IMR-90 (cell line): ENCODE data around the gene RASSF4. TPM values are rescaled to one million over a fixed set of nuclear protein-coding genes. Genes with fewer than 3 reads are reported as not detected.
A peak's percentile ranks its signal among the peaks of the same experiment; 100 is the strongest.

Experiments used
- ATAC-seq: fragments of 200-7000 bp; cut with Tn5 transposase; 2 replicates; pipeline ENCODE4 v1.9.1; 2020; ENCODE audit warnings: low read depth, mild to moderate bottlenecking, moderate library complexity
- BruUV-seq: library from RNA; stranded (reverse); fragments of 400-500 nt; replicated peaks from 2 replicates; lab custom pipeline; 2021; lab: Mats Ljungman, UMichigan
- CTCF ChIA-PET: fragments of 300-600 bp; formaldehyde crosslinking; extraction: SDS; loops from one replicate; lab custom pipeline; 2021; ENCODE audit warnings: antibody characterized with exemption; lab: Yijun Ruan, JAX
- POLR2A ChIA-PET: fragments of 300-600 bp; sonication (Branson Sonifier 250); formaldehyde crosslinking; loops from one replicate; lab custom pipeline; 2022; ENCODE audit warnings: antibody characterized with exemption; ENCODE audit not compliant: unreplicated experiment; lab: Charles Lee
- DNase-seq: peaks from one replicate; pipeline ENCODE4 v3.0.0; 2013
- H2AFZ ChIP-seq: replicated peaks from 2 replicates; pipeline ENCODE3; 2013; ENCODE audit warnings: low read length, mild to moderate bottlenecking; ENCODE audit not compliant: poor library complexity
- H2AK5ac ChIP-seq: 2 replicates; pipeline ENCODE4 v1.6.1; 2013; ENCODE audit warnings: low read depth, low read length, inconsistent platforms
- H2AK9ac ChIP-seq: replicated peaks from 2 replicates; pipeline ENCODE3; 2013; ENCODE audit warnings: mild to moderate bottlenecking, low read depth, low read length, moderate library complexity; ENCODE audit not compliant: poor library complexity
- H2BK120ac ChIP-seq: 2 replicates; pipeline ENCODE4 v1.6.1; 2013; ENCODE audit warnings: low read depth, low read length, inconsistent platforms
- H2BK15ac ChIP-seq: 3 replicates; pipeline ENCODE4 v1.6.1; 2013; ENCODE audit warnings: low read depth, low read length, inconsistent platforms
- H2BK20ac ChIP-seq: 2 replicates; pipeline ENCODE4 v1.6.1; 2013; ENCODE audit warnings: low read depth, mild to moderate bottlenecking, inconsistent platforms, low read length, moderate library complexity
- H2BK5ac ChIP-seq: 2 replicates; pipeline ENCODE4 v1.6.1; 2013; ENCODE audit warnings: mild to moderate bottlenecking, low read depth, low read length, inconsistent platforms; ENCODE audit not compliant: poor library complexity, severe bottlenecking
- H3K14ac ChIP-seq: replicated peaks from 2 replicates; pipeline ENCODE4 v1.6.1; 2013; ENCODE audit warnings: low read depth, low read length, inconsistent platforms
- H3K18ac ChIP-seq: 2 replicates; pipeline ENCODE4 v1.6.1; 2013; ENCODE audit warnings: low read depth, low read length, control low read depth
- H3K23ac ChIP-seq: 2 replicates; pipeline ENCODE4 v1.6.1; 2013; ENCODE audit warnings: low read depth, low read length, inconsistent platforms
- H3K27ac ChIP-seq: 2 replicates; pipeline ENCODE4 v1.5.1; 2013; ENCODE audit warnings: mild to moderate bottlenecking, control low read depth, low read length; ENCODE audit not compliant: insufficient read depth
- H3K27me3 ChIP-seq: 2 replicates; pipeline ENCODE4 v1.6.1; 2013; ENCODE audit warnings: low read length; ENCODE audit not compliant: control insufficient read depth, insufficient read depth
- H3K36me3 ChIP-seq: 2 replicates; pipeline ENCODE4 v1.6.1; 2013; ENCODE audit warnings: low read length, mixed read lengths; ENCODE audit not compliant: control insufficient read depth, insufficient read depth
- H3K4ac ChIP-seq: 2 replicates; pipeline ENCODE4 v1.6.1; 2013; ENCODE audit warnings: low read depth, low read length, inconsistent platforms
- H3K4me1 ChIP-seq: 2 replicates; pipeline ENCODE4 v1.6.1; 2013; ENCODE audit warnings: low read length, mixed read lengths; ENCODE audit not compliant: control insufficient read depth, insufficient read depth
- H3K4me2 ChIP-seq: 2 replicates; pipeline ENCODE4 v1.6.1; 2013; ENCODE audit warnings: low read depth, mild to moderate bottlenecking, control low read depth, low read length, moderate library complexity
- H3K4me3 ChIP-seq: 2 replicates; pipeline ENCODE4 v1.5.1; 2013; ENCODE audit warnings: low read depth, mild to moderate bottlenecking, control low read depth, low read length, moderate library complexity; ENCODE audit not compliant: insufficient read depth
- H3K56ac ChIP-seq: 2 replicates; pipeline ENCODE4 v1.6.1; 2013; ENCODE audit warnings: low read length, inconsistent platforms; ENCODE audit not compliant: insufficient read depth; ENCODE audit errors: extremely low read depth
- H3K79me1 ChIP-seq, 2 experiments: 2 replicates each; pipeline ENCODE4 v1.6.1; 2013; ENCODE audit warnings: low read length in 2 of 2, inconsistent platforms in 1 of 2, low read depth in 1 of 2
- H3K9ac ChIP-seq: 2 replicates; pipeline ENCODE4 v1.6.1; 2013; ENCODE audit warnings: low read depth, low read length, control low read depth
- H3K9me1 ChIP-seq: 2 replicates; pipeline ENCODE4 v1.6.1; 2013; ENCODE audit warnings: low read length, inconsistent platforms; ENCODE audit not compliant: insufficient read depth
- H3K9me3 ChIP-seq: 2 replicates; pipeline ENCODE4 v1.6.1; 2013; ENCODE audit warnings: low read length; ENCODE audit not compliant: control insufficient read depth, insufficient read depth
- H4K20me1 ChIP-seq: 2 replicates; pipeline ENCODE4 v1.6.1; 2013; ENCODE audit warnings: low read length, inconsistent platforms; ENCODE audit not compliant: insufficient read depth
- H4K5ac ChIP-seq: 2 replicates; pipeline ENCODE4 v1.6.1; 2013; ENCODE audit warnings: mild to moderate bottlenecking, low read depth, low read length, control low read depth
- H4K8ac ChIP-seq, 2 experiments: 2 replicates each; pipeline ENCODE4 v1.6.1; 2013; ENCODE audit warnings: low read depth in 2 of 2, low read length in 2 of 2, control low read depth in 1 of 2, inconsistent platforms in 1 of 2
- H4K91ac ChIP-seq: 2 replicates; pipeline ENCODE4 v1.6.1; 2013; ENCODE audit warnings: low read depth, low read length, inconsistent platforms; ENCODE audit not compliant: insufficient read depth
- BHLHE40 ChIP-seq: fragments of 150-350 bp; IDR thresholded peaks from 2 replicates; pipeline ENCODE4 v1.6.1; 2016; ENCODE audit warnings: mild to moderate bottlenecking, low read depth, low read length
- CEBPB ChIP-seq: IDR thresholded peaks from 2 replicates; pipeline ENCODE4 v1.6.1; 2012; ENCODE audit warnings: low read depth, low read length, improper control_type of control experiment
- CHD1 ChIP-seq: IDR thresholded peaks from 2 replicates; pipeline ENCODE4 v1.6.1; 2012; ENCODE audit warnings: low read depth, low read length, improper control_type of control experiment
- CTCF ChIP-seq: conservative IDR thresholded peaks from 2 replicates; pipeline ENCODE4 v1.5.1; 2012; ENCODE audit warnings: mild to moderate bottlenecking, low read depth, low read length, improper control_type of control experiment
- FOS ChIP-seq: fragments of 150-350 bp; IDR thresholded peaks from 2 replicates; pipeline ENCODE4 v1.6.1; 2016; ENCODE audit warnings: low read depth, low read length
- MAFK ChIP-seq: IDR thresholded peaks from 2 replicates; pipeline ENCODE4 v1.6.1; 2012; ENCODE audit warnings: low read depth, low read length, improper control_type of control experiment
- MAZ ChIP-seq: IDR thresholded peaks from 2 replicates; pipeline ENCODE4 v1.6.1; 2012; ENCODE audit warnings: low read depth, mild to moderate bottlenecking, low read length, improper control_type of control experiment, moderate library complexity, borderline replicate concordance
- MXI1 ChIP-seq: IDR thresholded peaks from 2 replicates; pipeline ENCODE4 v1.6.1; 2012; ENCODE audit warnings: low read depth, mild to moderate bottlenecking, low read length, moderate library complexity, borderline replicate concordance
- POLR2A ChIP-seq: IDR thresholded peaks from 2 replicates; pipeline ENCODE4 v1.6.1; 2012; ENCODE audit warnings: mild to moderate bottlenecking, low read depth, low read length
- RAD21 ChIP-seq: IDR thresholded peaks from 2 replicates; pipeline ENCODE4 v1.6.1; 2012; ENCODE audit warnings: low read length, improper control_type of control experiment
- RCOR1 ChIP-seq: IDR thresholded peaks from 2 replicates; pipeline ENCODE4 v1.6.1; 2012; ENCODE audit warnings: mild to moderate bottlenecking, low read length, improper control_type of control experiment; ENCODE audit not compliant: insufficient replicate concordance
- RFX5 ChIP-seq: IDR thresholded peaks from 2 replicates; pipeline ENCODE4 v1.8.0; 2012; ENCODE audit warnings: low read depth, mild to moderate bottlenecking, low read length, moderate library complexity
- SMC3 ChIP-seq: fragments of 150-350 bp; IDR thresholded peaks from 2 replicates; pipeline ENCODE4 v1.6.1; 2016; ENCODE audit warnings: low read depth, mild to moderate bottlenecking, antibody characterized with exemption, low read length, moderate library complexity
- WGBS, 2 experiments: methylation state at CpG; one replicate each; pipeline versions ENCODE4 v1.1.5 to v1.1.7; 2013; ENCODE audit warnings: missing lambda C conversion rate in 2 of 2; ENCODE audit not compliant: insufficient read length in 1 of 2; ENCODE audit errors: extremely low coverage in 2 of 2; 5-methylcytosine and 5-hydroxymethylcytosine counted together
- dilution Hi-C: fragments of 300-500 bp; cut with HindIII; formaldehyde crosslinking; loops from one replicate; pipeline ENCODE4 v1.14.3; 2018; ENCODE audit warnings: low sequenced_read_pairs; ENCODE audit not compliant: unreplicated experiment
- in situ Hi-C: fragments of 300-500 bp; cut with MboI; formaldehyde crosslinking; loops from 3 replicates; pipeline ENCODE4 v1.14.3; 2019; ENCODE audit warnings: low sequenced_read_pairs, inconsistent platforms, mixed read lengths
- intact Hi-C: fragments of 100-400 bp; cut with micrococcal nuclease; formaldehyde crosslinking; loops from 2 replicates; pipeline ENCODE4 v1.10.0; 2022
- polyA plus RNA-seq, 3 experiments: library from polyadenylated mRNA; depleted of rRNA; stranded (reverse); fragments of >200 nt; gene quantifications; 2 replicates each; pipeline ENCODE4 v1.2.3, GENCODE V29; 2012; ENCODE audit warnings: low replicate concordance in 1 of 3
- total RNA-seq: library from RNA; depleted of rRNA; stranded (reverse); fragments of >200 nt; gene quantifications from 2 replicates; pipeline ENCODE4 v1.2.3, GENCODE V29; 2012
- TF ChIP-seq, protein P1 (sequence below): fragments of 150-350 bp; IDR thresholded peaks from 2 replicates; pipeline ENCODE4 v1.6.1; 2016; ENCODE audit warnings: low read depth, mild to moderate bottlenecking, low read length, moderate library complexity, borderline replicate concordance
- TF ChIP-seq, protein P2 (sequence below): fragments of 150-350 bp; IDR thresholded peaks from 2 replicates; pipeline ENCODE4 v1.6.1; 2017; ENCODE audit warnings: mild to moderate bottlenecking, antibody characterized with exemption, low read length, low read depth

Gene RASSF4
- total and polyA plus RNA-seq, 2 of the 4 experiments (the other 2 are of a cell fraction) = 5.9 to 8.6 TPM

DNA sequence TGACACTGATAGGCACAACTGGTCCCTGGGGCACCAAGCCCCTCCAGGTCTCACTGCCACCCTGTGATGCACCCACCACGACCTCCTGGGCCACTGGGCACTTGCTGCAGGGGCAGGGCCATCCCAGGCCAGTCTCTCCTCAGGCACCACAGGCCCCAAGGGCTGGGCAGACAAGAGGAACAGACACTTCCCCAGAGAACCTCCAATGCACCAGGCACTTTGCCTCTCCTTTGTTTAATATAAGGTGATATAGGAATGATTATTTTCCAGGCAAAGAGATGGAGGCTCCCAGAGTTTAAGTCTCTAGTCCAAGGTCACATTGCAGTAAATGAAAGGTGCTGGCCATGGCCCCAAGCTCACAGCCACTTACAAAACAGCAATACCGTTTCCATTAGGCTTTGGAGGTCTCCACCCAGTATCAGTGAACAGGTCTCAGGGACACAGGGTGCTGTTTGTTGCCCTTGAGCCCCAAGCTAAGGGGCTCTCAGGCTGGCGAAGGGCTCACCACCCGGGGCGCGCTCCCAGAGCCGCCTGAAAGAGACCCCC, 14.6 kb downstream of the RASSF4 start:
- Histone ChIP-seq H3K4me1 (peaks cover 36% of the 10 kb centered on the region), H3K9ac (peak overlapping the region; percentile 41; the same call in 1 of the 2 replicates), H2AK9ac (peak overlapping the region; percentile 98), H2AFZ (peak overlapping the region; percentile 98), H3K27me3 (no peaks in the 10 kb centered on the region), H3K4me3 (no peak overlapping the region), H3K9me1 (peaks cover 16% of the 10 kb centered on the region), H4K20me1 (no peaks in the 10 kb centered on the region; the same call in 1 of the 2 replicates), H4K91ac (peak overlapping the region; percentile 96), H2BK5ac (peak overlapping the region; percentile 68), H3K4me2 (peak overlapping the region; percentile 80; the same call in 1 of the 2 replicates), H3K14ac (peak overlapping the region; percentile 90), H3K56ac (peak overlapping the region; percentile 10; the same call in 1 of the 2 replicates), H3K9me3 (no peaks in the 10 kb centered on the region), H2BK120ac (peak overlapping the region; percentile 81), H4K8ac (peak overlapping the region; percentile 94 to 99), H3K79me1 (peaks cover 3 to 50% of the 10 kb centered on the region in 2 experiments; a peak in 3 of 4 replicates), H3K36me3 (peaks cover 25% of the 10 kb centered on the region; the same call in 1 of the 2 replicates), H3K4ac (peak overlapping the region; percentile 97), H3K18ac (peak overlapping the region; percentile 42; the same call in 1 of the 2 replicates), H3K23ac (peak overlapping the region; percentile 74; the same call in 1 of the 2 replicates), H2BK20ac (peak overlapping the region; percentile 27; the same call in 1 of the 2 replicates), H2BK15ac (peak overlapping the region; percentile 73; the same call in 2 of the 3 replicates), H3K27ac (peak overlapping the region; percentile 53), H4K5ac (peak overlapping the region; percentile 91), H2AK5ac (peak overlapping the region; percentile 86)
- intact Hi-C loops (no loop called here), dilution Hi-C loops (no loop called here), in situ Hi-C loops (no loop called here)
- ChIA-PET CTCF (no interaction called here), POLR2A (no interaction called here)
- no TSS peak for BruUV-seq
- no peak for DNase-seq
- WGBS, 2 experiments = 44% methylated on average over 2 of the region's 7 CpGs; no CpG with 5 or more reads in 1 of the 2 experiments
- ATAC-seq = no peak
- TF ChIP-seq CHD1 = no peak
- TF ChIP-seq RCOR1 = no peak
- TF ChIP-seq CEBPB = no peak
- TF ChIP-seq FOS = no peak
- TF ChIP-seq POLR2A = no peak
- no peak for TF ChIP-seq RAD21
- TF ChIP-seq, protein P1, sequence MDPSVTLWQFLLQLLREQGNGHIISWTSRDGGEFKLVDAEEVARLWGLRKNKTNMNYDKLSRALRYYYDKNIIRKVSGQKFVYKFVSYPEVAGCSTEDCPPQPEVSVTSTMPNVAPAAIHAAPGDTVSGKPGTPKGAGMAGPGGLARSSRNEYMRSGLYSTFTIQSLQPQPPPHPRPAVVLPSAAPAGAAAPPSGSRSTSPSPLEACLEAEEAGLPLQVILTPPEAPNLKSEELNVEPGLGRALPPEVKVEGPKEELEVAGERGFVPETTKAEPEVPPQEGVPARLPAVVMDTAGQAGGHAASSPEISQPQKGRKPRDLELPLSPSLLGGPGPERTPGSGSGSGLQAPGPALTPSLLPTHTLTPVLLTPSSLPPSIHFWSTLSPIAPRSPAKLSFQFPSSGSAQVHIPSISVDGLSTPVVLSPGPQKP = no peak
- TF ChIP-seq MXI1 = no peak
- TF ChIP-seq MAFK = no peak
- TF ChIP-seq, protein P2, sequence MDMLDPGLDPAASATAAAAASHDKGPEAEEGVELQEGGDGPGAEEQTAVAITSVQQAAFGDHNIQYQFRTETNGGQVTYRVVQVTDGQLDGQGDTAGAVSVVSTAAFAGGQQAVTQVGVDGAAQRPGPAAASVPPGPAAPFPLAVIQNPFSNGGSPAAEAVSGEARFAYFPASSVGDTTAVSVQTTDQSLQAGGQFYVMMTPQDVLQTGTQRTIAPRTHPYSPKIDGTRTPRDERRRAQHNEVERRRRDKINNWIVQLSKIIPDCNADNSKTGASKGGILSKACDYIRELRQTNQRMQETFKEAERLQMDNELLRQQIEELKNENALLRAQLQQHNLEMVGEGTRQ = no peak
- no peak for TF ChIP-seq BHLHE40
- TF ChIP-seq RFX5 = no peak
- TF ChIP-seq MAZ = no peak
- no peak for TF ChIP-seq CTCF
- no peak for TF ChIP-seq SMC3
